Peyer's patch (tissue), 4 donors: ENCODE data around the gene USP40. TPM values are rescaled to one million over a fixed set of nuclear protein-coding genes. Genes with fewer than 3 reads are reported as not detected.

Experiments used
- DNase-seq, 3 donors: peaks; one replicate each; pipeline ENCODE4 v3.0.0-alpha.2; 2017 to 2019
- H3K27ac ChIP-seq, 4 donors: fragments of 200-600 bp; sonication (generic); one replicate each; pipeline ENCODE4 v1.5.1; 2016 to 2019
- H3K27me3 ChIP-seq, 2 donors: fragments of 200-600 bp; sonication (generic); one replicate each; pipeline ENCODE4 v1.5.1; 2019
- H3K36me3 ChIP-seq, 3 donors: fragments of 200-600 bp; sonication (generic); one replicate each; pipeline ENCODE4 v1.5.1; 2016 to 2019
- H3K4me1 ChIP-seq, 4 donors: fragments of 200-600 bp; sonication (generic); one replicate each; pipeline ENCODE4 v1.5.1; 2016 to 2019
- H3K4me3 ChIP-seq, 4 donors: fragments of 200-600 bp; sonication (generic); 1 replicate in 3 of 4; 2 replicates in 1 of 4; pipeline ENCODE4 v1.5.1; 2016 to 2019; ENCODE audit warnings: mild to moderate bottlenecking in 1 of 4
- H3K9me3 ChIP-seq, 4 donors: fragments of 200-600 bp; sonication (generic); one replicate each; pipeline ENCODE4 v1.5.1; 2016 to 2019; ENCODE audit warnings: mild to moderate bottlenecking in 1 of 4
- CTCF ChIP-seq, 6 experiments: fragments of 450-650 bp in 4 of 6; fragments of 200-600 bp in 2 of 6; sonication (generic) in 1 of 6; IDR thresholded peaks; one replicate each; pipeline ENCODE4 v1.5.1; 2017 to 2019; ENCODE audit warnings: antibody characterized with exemption in 6 of 6, mild to moderate bottlenecking in 3 of 6, moderate library complexity in 1 of 6
- POLR2A ChIP-seq, 2 donors: fragments of 450-650 bp; IDR thresholded peaks; one replicate each; pipeline ENCODE4 v1.5.1; 2017; ENCODE audit warnings: antibody characterized with exemption in 2 of 2, mild to moderate bottlenecking in 2 of 2, moderate library complexity in 2 of 2
- total RNA-seq, 4 donors: library from RNA; depleted of rRNA; stranded (reverse); fragments of >200 nt; gene quantifications; one replicate each; pipeline ENCODE4 v1.1.0, GENCODE V29; 2016

The USP40 gene
- total RNA-seq, 4 donors from 2014 or later, result 34.3 to 58.7 (median 45.0) TPM

- Histone ChIP-seq H3K27ac (no peak overlapping the region), H3K9me3 (no peaks in the 10 kb centered on the region), H3K4me3 (no peak overlapping the region), H3K27me3 (no peaks in the 10 kb centered on the region), H3K36me3 (peaks cover 0 to under 1% (median 0%) of the 10 kb centered on the region in 3 donors), H3K4me1 (peaks cover 0 to 10% (median 0%) of the 10 kb centered on the region in 4 donors)
- peak in 2 of 3 donors; percentile 14 to 38 for DNase-seq
- no peak for TF ChIP-seq POLR2A (IDR thresholded peaks at IDR 0.05)
- TF ChIP-seq CTCF (IDR thresholded peaks at IDR 0.05), result no peak
These were observed 137.2 kb downstream of the USP40 start for GRCh38 chr2:233429175-233429897.

DNA sequence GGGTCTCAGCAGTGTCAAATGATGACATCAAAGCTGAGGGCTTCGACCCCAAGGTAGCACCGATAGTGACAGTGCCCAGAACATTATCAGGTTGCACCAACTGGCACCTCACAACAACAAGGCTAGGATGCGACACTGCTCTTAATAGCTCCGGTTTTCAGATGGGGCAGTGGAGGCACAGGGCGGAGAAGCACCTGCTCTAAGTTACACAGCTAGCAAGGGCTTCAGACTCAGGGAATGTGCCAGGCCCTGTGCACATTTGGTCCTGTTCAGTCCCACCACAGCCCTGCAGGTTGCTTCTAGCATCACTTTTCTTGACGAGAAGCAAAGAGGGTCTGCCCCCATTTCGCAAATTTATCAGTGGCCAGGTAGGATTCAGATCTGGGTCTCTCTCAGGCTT lies 138.1 kb downstream of the USP40 start:
- Histone ChIP-seq H3K36me3 (no peaks in the 10 kb centered on the region), H3K4me3 (no peak overlapping the region), H3K27ac (no peak overlapping the region), H3K27me3 (no peaks in the 10 kb centered on the region), H3K9me3 (no peaks in the 10 kb centered on the region), H3K4me1 (peaks cover 0 to 15% (median 1%) of the 10 kb centered on the region in 4 donors)
- TF ChIP-seq POLR2A (IDR thresholded peaks at IDR 0.05) (no peak), CTCF (IDR thresholded peaks at IDR 0.05) (no peak)
- DNase-seq, result peak in 2 of 3 donors; percentile 8 to 19

DNA sequence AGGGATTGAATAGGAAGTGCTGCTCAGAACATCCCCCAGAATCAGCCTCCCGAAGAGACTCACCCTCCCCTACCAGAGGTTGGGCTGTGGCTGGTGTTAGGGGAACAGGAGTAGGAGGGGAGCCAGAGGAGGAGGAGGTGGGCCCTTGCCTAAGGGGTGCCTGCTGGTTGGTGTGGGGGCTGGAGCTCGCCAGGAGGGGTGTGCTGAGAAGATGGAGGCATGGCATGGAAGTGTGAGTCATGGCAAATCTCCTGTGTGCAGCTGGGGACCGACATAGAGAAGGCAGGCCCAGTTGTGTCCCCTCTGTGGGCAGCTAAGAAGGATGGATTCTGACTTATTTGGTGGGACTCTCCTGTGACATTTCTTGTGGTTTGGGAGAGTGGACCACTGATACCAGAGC lies 138.6 kb downstream of the USP40 start:
- Histone ChIP-seq H3K4me3 (no peak overlapping the region), H3K27ac (no peak overlapping the region), H3K36me3 (no peaks in the 10 kb centered on the region), H3K9me3 (no peaks in the 10 kb centered on the region), H3K4me1 (peaks cover 0 to 20% (median 2%) of the 10 kb centered on the region in 4 donors), H3K27me3 (no peaks in the 10 kb centered on the region)
- peak; percentile 2 to 34 (median 14) for DNase-seq
- no peak for TF ChIP-seq POLR2A (IDR thresholded peaks at IDR 0.05)
- no peak for TF ChIP-seq CTCF (IDR thresholded peaks at IDR 0.05)

DNA sequence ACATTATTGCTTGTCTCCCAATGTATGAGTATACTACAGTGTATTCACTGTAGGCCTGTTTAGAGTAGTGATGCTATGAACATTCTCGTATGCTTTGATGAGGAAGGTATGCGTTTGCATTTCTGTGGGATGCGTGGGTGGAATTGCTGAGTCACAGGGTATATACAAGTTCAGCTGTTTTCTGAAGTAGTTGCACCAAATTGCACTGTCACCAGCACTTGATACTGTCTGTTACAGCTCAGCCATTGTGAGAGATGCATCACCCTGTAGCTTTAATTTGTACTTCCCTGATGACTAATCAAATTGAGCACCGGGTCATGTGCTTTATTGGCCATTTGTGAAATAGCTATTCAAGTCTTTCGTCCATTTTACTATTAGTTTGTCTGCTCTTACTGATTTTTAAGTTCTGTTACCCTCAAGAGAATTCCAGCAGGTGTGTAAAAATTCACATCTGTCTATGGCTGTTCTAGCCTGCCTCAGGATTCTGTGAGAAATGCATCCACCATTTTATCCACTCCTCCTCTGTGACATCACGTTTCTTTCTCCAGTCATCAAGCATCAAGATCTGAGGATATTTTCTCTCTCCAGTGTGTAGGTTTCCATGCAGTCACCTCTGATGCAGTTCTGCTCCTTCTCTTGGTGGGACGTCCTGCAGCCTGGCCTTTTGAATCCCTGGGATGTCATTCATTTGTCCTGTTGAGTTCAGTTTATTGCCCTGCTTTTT lies 139.8 kb downstream of the USP40 start:
- TF ChIP-seq POLR2A (IDR thresholded peaks at IDR 0.05) (no peak), CTCF (IDR thresholded peaks at IDR 0.05) (no peak)
- H3K4me3 ChIP-seq, result no peak overlapping the region
- no peaks in the 10 kb centered on the region for H3K36me3 ChIP-seq
- H3K4me1 ChIP-seq, result peaks cover 2 to 25% (median 6%) of the 10 kb centered on the region in 4 donors
- H3K27me3 ChIP-seq, result no peaks in the 10 kb centered on the region
- H3K27ac ChIP-seq, result no peak overlapping the region
- no peaks in the 10 kb centered on the region for H3K9me3 ChIP-seq
- peak in 1 of 3 donors; percentile 54 for DNase-seq

Other genes starting within 250 kb of the USP40 start
- 100 to 1,000 TPM in 2 of 4 donors, 10 to 100 TPM in 2; 67.7 to 195 (median 125) TPM for gene DGKD, start 212.3 kb downstream of the USP40 start, total RNA-seq
- 10 to 100 TPM in 2 of 4 donors, 1 to 10 TPM in 2; 2.5 to 19.6 (median 10.5) TPM for gene UGT1A8, start 50.9 kb upstream of the USP40 start, total RNA-seq
- gene UGT1A10, start 69.7 kb upstream of the USP40 start, total RNA-seq, result 100 to 1,000 TPM in 1 of 4 donors, 10 to 100 TPM in 3; 19.0 to 168 (median 71.8) TPM
- 10 to 100 TPM in 3 of 4 donors, 1 to 10 TPM in 1; 4.1 to 17.3 (median 14.1) TPM for gene UGT1A9, start 105.1 kb upstream of the USP40 start, total RNA-seq
- 10 to 100 TPM in 3 of 4 donors, 1 to 10 TPM in 1; 8.3 to 33.9 (median 25.0) TPM for gene UGT1A7, start 115.1 kb upstream of the USP40 start, total RNA-seq
- 10 to 100 TPM in 3 of 4 donors, not detected in 1; 37.7 to 57.4 (median 46.0) TPM for gene UGT1A6, start 126.1 kb upstream of the USP40 start, total RNA-seq
- 10 to 100 TPM in 2 of 4 donors, 1 to 10 TPM in 1, not detected in 1; 7.2 to 24.2 (median 15.0) TPM for gene UGT1A5, start 146.1 kb upstream of the USP40 start, total RNA-seq
- 10 to 100 TPM in 2 of 4 donors, 1 to 10 TPM in 1, not detected in 1; 7.5 to 12.9 (median 12.3) TPM for gene UGT1A4, start 152.0 kb upstream of the USP40 start, total RNA-seq
- gene UGT1A3, start 162.3 kb upstream of the USP40 start, total RNA-seq, result 10 to 100 TPM in 1 of 4 donors, 1 to 10 TPM in 2, not detected in 1; 5.8 to 21.7 (median 6.3) TPM
- gene UGT1A1, start 193.5 kb upstream of the USP40 start, total RNA-seq, result 10 to 100 TPM in 3 of 4 donors, 1 to 10 TPM in 1; 1.7 to 72.9 (median 26.9) TPM
- gene MROH2A, start 211.5 kb upstream of the USP40 start, total RNA-seq, result 1 to 10 TPM in 1 of 4 donors, under 1 TPM in 2, not detected in 1; 0.27 to 1.6 (median 0.35) TPM